Measurements from ENCODE around the gene LIPC.

Gene LIPC

DNA sequence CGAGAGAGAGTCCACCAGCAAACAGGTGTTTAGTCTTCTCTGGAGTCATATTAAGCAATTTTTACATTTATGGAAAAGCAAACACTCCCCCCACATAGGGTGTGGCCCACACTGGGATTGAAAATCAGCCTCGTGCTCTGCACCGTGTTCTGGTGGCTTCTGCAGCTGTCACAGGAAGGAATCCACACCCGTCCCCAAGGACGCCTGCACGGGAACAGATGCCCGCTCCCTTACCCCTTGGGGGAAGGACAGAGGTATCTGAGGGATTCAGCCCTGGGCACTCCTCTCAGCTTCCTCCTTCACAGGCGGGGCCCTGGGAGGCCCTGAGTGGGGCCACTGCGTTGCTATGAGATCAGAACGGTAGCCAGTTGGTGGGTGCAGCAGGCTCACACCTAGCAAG is 27.8 kb downstream of the LIPC start:
- DNase-seq (ENCODE audit: insufficient read length) (no peak), FAIRE-seq (no peak)
- TF ChIP-seq POLR2AphosphoS5 (IDR thresholded peaks at IDR 0.05; ENCODE audit: low read depth, low read length): no peak
- TF ChIP-seq TAF1 (IDR thresholded peaks at IDR 0.05; ENCODE audit: borderline replicate concordance, low read depth, low read length): no peak
- TF ChIP-seq POLR2A (IDR thresholded peaks at IDR 0.05; ENCODE audit: low read depth, low read length): no peak

DNA sequence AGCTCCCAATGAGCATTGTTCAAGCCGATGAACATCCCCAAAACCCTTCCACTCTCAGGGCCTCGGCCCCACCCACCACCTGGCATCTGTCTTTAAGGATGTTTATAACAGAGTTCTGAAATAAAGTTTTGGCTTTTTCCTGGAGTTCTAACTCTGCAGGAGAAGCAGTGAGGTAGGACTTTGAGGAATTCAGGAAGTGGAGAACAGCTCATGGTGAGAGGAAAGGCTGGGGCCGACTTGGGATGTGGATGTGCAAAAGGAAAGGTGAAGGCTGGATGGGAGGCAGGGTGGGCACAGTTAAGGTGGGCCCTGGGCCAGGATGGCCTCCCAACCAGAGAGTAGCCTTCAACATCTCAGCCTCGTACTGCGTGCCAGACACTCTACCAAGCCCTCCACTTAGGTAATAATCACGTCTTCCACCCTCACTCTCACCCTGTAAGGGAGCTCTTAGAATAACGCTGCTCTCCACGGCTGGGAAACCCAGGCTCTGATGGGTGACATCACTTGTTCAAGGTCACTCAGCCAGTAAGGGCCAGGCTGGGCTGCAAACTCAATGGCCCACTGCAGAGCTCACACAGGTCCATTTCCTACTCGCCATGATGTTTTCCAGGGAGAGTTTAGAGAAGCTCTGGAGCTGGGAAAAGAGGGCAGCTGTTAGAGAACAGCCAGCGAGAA is 28.5 kb downstream of the LIPC start:
- DNase-seq (ENCODE audit: insufficient read length) (no peak), FAIRE-seq (no peak)
- no peak for TF ChIP-seq POLR2AphosphoS5 (IDR thresholded peaks at IDR 0.05; ENCODE audit: low read depth, low read length)
- no peak for TF ChIP-seq TAF1 (IDR thresholded peaks at IDR 0.05; ENCODE audit: borderline replicate concordance, low read depth, low read length)
- TF ChIP-seq POLR2A (IDR thresholded peaks at IDR 0.05; ENCODE audit: low read depth, low read length): no peak

DNA sequence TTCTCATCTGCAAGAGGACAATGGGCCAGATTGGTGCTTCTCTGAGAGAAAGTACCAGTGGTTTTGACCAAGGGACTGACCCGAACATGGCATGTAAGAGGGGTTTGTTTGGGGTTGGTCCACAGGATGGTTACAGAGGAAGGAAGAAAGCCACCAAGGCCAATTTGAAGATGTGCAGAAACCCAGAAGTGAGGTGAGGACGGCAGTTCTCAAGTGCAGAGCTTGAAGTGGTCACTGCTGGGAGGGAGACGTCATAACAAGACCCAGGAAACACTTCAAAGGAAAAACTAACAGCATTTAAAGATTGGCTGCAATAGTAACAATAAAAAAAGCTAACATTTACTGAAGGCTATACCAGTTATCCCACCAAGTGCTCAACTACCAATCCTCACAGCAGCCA is 29.1 kb downstream of the LIPC start:
- FAIRE-seq: no peak
- DNase-seq (ENCODE audit: insufficient read length): no peak
- no peak for TF ChIP-seq POLR2AphosphoS5 (IDR thresholded peaks at IDR 0.05; ENCODE audit: low read depth, low read length)
- no peak for TF ChIP-seq TAF1 (IDR thresholded peaks at IDR 0.05; ENCODE audit: borderline replicate concordance, low read depth, low read length)
- no peak for TF ChIP-seq POLR2A (IDR thresholded peaks at IDR 0.05; ENCODE audit: low read depth, low read length)

DNA sequence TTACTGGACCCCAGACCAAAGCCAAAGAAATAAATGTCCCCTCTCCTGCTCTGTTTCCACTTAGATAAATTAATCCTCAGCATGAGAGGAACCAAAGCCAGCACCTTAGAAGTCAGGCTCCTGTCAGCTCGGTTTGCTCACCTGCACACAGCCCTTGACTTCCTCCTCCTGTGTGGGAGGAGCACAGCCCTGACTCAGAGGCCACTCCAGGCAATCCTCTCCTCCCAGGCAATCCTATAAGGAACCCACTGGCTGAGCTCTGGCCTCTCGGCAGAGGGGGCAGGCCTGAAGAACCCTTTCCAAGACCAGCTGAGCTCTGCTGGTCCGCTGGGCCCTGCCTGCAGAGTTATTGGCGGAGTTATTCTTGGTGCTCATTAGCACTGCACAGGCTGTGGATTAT is 30.8 kb downstream of the LIPC start:
- FAIRE-seq: no peak
- no peak for DNase-seq (ENCODE audit: insufficient read length)
- no peak for TF ChIP-seq POLR2AphosphoS5 (IDR thresholded peaks at IDR 0.05; ENCODE audit: low read depth, low read length)
- no peak for TF ChIP-seq POLR2A (IDR thresholded peaks at IDR 0.05; ENCODE audit: low read depth, low read length)
- no peak for TF ChIP-seq TAF1 (IDR thresholded peaks at IDR 0.05; ENCODE audit: borderline replicate concordance, low read depth, low read length)

DNA sequence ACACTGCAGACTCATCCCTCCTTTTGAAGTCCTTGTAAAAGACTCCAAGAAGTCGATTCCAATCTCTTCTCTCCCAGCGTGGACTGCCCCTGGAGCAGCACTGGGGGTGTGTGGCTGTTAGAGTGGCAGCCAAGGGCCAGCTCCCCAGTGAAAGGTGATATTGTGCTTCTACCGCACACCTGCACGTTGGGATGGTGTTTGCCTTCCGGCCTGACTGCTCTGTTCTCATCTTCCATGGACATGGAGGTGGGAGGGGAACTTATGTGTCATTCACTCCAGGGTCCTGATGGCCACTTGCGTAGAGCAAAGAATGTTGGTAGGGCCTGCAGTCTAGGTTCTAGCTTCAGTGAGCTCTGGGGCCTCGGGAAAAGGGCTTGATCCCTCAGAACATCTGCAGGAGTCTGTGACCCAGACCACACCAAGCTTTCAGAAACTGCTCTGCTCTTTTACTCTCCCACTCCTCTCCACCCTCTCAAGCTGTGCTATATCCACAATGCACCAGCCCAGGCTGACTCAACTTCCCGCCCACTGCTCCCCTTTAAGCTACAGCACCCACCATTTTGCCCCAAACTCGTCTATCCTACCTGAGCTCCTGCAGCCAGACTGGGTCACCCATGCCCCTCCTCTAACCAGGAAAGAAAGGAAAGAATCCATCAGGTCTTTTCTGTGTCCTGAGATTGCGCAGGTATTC is 31.3 kb downstream of the LIPC start:
- FAIRE-seq: no peak
- TF ChIP-seq TAF1 (IDR thresholded peaks at IDR 0.05; ENCODE audit: borderline replicate concordance, low read depth, low read length) (no peak), POLR2AphosphoS5 (IDR thresholded peaks at IDR 0.05; ENCODE audit: low read depth, low read length) (no peak), POLR2A (IDR thresholded peaks at IDR 0.05; ENCODE audit: low read depth, low read length) (no peak)

DNA sequence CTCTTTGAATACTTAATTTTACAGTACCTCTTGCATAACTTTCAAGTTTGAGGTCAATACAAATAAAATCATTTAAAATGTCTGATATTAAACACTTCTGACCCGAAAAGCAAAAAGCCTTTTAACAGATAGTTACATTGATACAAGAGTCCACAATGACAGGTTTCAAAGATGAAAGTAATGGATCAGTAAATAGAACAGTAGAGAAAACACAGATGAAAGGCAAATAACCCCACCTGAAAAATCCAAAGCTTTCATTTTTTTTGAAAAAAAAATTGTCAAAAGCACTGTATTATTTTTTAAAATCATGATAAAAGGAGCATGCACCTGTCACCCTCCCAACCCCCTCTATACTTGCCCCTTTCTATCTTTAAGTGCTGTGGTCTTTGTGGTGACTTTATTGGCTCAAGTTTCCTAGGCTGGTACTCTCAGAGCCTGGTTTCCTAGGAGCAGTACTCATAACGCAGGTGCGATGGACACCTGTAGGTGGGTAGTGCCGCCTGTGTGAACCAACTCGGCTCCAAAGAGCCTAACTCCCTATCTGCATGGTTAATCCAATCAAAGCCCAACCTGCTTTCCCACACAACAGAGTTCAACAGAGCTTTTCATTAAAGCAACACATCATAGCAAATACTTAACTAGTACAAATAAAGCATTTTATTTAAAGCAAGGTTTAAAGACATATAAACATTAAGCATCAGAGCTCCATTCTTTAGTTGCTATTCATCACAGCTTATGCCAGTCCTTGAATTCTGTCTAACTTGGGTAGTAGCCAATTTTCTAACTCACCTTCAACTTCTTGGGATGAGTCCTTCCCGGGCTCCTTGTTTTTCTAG is 32.2 kb downstream of the LIPC start:
- no peak for TF ChIP-seq TAF1 (IDR thresholded peaks at IDR 0.05; ENCODE audit: borderline replicate concordance, low read depth, low read length)
- no peak for TF ChIP-seq POLR2A (IDR thresholded peaks at IDR 0.05; ENCODE audit: low read depth, low read length)
- TF ChIP-seq POLR2AphosphoS5 (IDR thresholded peaks at IDR 0.05; ENCODE audit: low read depth, low read length): no peak
- DNase-seq (ENCODE audit: insufficient read length): no peak
- no peak for FAIRE-seq

More for the DNA sequence above, 31.3 kb downstream of the LIPC start:
- DNase-seq (ENCODE audit: insufficient read length): no peak

DNA sequence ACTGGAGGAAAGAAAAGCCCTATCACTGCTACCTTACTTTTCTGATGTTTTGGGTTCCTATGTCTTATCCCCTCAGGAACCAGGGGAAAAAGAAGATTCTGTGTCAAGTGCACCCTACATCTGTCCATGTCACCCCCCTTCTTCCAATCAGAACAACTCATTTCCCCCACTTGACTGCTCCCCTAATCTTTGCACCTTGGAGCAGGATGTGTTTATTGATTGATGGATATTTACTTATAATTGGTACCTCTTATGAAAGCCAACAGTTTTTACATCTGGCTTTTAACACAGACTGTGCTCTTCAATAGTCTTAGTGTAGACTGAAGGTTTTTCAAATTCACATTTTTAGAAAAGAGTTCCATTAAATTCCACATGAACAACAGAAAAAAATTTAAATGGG is 33.3 kb downstream of the LIPC start:
- DNase-seq (ENCODE audit: insufficient read length) (no peak), FAIRE-seq (no peak)
- TF ChIP-seq POLR2AphosphoS5 (IDR thresholded peaks at IDR 0.05; ENCODE audit: low read depth, low read length) (no peak), POLR2A (IDR thresholded peaks at IDR 0.05; ENCODE audit: low read depth, low read length) (no peak), TAF1 (IDR thresholded peaks at IDR 0.05; ENCODE audit: borderline replicate concordance, low read depth, low read length) (no peak)

DNA sequence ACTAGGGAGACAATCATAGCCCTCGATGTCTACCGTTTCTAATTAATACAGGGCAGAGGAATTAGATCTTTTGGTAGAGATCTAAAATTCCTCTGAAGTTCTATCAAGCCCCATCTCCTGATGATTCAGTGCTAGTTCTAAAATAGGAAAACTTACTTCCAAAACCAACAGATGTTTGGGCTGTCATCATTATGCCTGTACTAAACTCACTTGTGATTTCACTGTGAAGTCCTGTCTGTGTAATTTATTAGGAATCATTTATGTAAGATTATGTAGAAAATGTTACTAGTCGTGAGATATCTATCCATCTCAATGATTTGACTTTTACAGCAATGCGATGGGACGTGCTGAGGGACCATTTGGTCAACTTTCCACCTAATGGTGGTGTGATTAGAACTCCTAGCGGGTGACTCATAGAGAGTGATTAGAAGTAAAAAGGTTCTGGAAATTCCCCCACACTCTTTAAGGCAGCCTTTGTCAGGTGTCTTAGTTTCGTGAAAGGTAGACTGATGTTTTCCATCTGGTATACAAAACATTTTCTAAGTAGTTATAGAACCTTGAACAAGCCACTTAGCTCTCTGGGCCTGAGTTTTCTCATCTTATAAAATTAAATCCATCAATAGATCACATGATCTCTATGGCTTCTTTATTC is 34.2 kb downstream of the LIPC start:
- FAIRE-seq: no peak
- DNase-seq (ENCODE audit: insufficient read length): no peak
- TF ChIP-seq POLR2AphosphoS5 (IDR thresholded peaks at IDR 0.05; ENCODE audit: low read depth, low read length) (no peak), POLR2A (IDR thresholded peaks at IDR 0.05; ENCODE audit: low read depth, low read length) (no peak), TAF1 (IDR thresholded peaks at IDR 0.05; ENCODE audit: borderline replicate concordance, low read depth, low read length) (no peak)

DNA sequence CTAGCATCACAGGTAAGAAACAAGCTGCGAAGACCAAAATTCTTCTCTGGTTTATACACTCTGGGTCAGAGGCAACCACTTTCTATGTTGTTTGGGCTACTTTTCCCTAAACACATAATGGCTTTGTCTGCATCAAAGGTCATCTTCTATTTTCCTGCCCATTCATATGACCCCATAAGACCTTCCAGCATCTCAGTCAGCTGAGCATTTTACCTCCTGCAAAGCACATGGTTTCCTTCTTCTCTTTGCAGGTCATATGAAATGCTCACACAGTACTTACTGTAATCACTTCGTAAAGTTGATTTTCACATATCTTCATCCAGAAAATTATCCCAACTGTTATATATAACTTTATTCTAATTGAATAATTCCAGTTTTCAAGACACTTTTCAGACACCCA is 34.8 kb downstream of the LIPC start:
- FAIRE-seq: no peak

DNA sequence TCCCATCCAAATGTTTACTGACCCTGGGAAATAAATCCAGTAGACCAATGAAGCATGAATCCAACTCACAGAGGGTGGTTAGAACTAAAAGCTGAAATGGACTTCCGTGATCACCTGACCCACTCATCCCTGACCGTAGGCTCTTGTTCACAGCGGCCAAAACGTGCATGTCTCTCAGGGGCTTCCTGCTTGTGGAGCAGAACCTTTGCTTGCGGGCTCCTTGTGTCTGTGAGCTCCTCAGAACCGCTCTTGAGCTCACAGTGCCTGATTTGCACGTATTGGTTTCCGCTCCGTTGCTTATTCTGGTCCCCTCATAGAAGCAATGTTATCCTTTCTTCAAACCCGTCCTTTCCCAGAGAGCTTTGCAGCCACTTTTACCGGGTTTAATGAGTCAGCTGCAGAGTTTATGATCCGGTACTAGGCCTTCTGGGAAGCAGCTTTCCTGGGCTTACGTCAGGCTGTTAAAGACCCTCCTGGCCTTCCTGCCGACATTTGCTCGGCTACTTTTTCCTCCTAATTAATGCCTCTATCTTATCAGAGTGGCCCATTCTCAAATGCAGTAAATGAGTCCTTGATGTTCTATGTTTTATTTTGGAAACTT is 35.4 kb downstream of the LIPC start:
- TF ChIP-seq POLR2A (IDR thresholded peaks at IDR 0.05; ENCODE audit: low read depth, low read length) (no peak), TAF1 (IDR thresholded peaks at IDR 0.05; ENCODE audit: borderline replicate concordance, low read depth, low read length) (no peak), POLR2AphosphoS5 (IDR thresholded peaks at IDR 0.05; ENCODE audit: low read depth, low read length) (no peak)
- DNase-seq (ENCODE audit: insufficient read length) (no peak), FAIRE-seq (no peak)

More for the DNA sequence above, 34.8 kb downstream of the LIPC start:
- no peak for TF ChIP-seq POLR2A (IDR thresholded peaks at IDR 0.05; ENCODE audit: low read depth, low read length)
- no peak for TF ChIP-seq TAF1 (IDR thresholded peaks at IDR 0.05; ENCODE audit: borderline replicate concordance, low read depth, low read length)
- DNase-seq (ENCODE audit: insufficient read length): no peak

All from GM12892 (cell line).